Ectodermal cell (in vitro differentiated cells): ENCODE measurements around the gene PCYT2.

Experiments
- H3K27ac ChIP-seq: 2 replicates; pipeline ENCODE4 v1.7.0; 2013; ENCODE audit warnings: mild to moderate bottlenecking, low read depth, low read length; ENCODE audit not compliant: insufficient read depth, poor library complexity, severe bottlenecking
- H3K27me3 ChIP-seq: 2 replicates; pipeline ENCODE4 v1.7.0; 2013; ENCODE audit warnings: mild to moderate bottlenecking, low read length; ENCODE audit not compliant: insufficient read depth, control insufficient read depth, poor library complexity, severe bottlenecking
- H3K36me3 ChIP-seq: one replicate; pipeline ENCODE4 v1.7.0; 2013; ENCODE audit warnings: low read length; ENCODE audit not compliant: control insufficient read depth, insufficient read depth
- H3K4me1 ChIP-seq: one replicate; pipeline ENCODE4 v1.7.0; 2013; ENCODE audit warnings: low read length; ENCODE audit not compliant: control insufficient read depth, insufficient read depth
- H3K4me3 ChIP-seq: 2 replicates; pipeline ENCODE4 v1.7.0; 2013; ENCODE audit warnings: low read depth, low read length, control low read depth; ENCODE audit not compliant: insufficient read depth
- H3K9me3 ChIP-seq: 2 replicates; pipeline ENCODE4 v1.7.0; 2013; ENCODE audit warnings: mild to moderate bottlenecking, low read length, moderate library complexity; ENCODE audit not compliant: control insufficient read depth
- WGBS, 2 experiments: methylation state at CpG; one replicate each; pipeline ENCODE4 v1.1.7; 2013; ENCODE audit warnings: missing lambda C conversion rate in 2 of 2; 5-methylcytosine and 5-hydroxymethylcytosine counted together

PCYT2 gene

GRCh38 chr17:81891303-81891552, 20.0 kb downstream of the PCYT2 start:
- H3K9me3 ChIP-seq, result no peaks in the 10 kb centered on the region
- H3K27me3 ChIP-seq, result no peaks in the 10 kb centered on the region
- H3K4me3 ChIP-seq, result peak overlapping the region; percentile 81
- H3K4me1 ChIP-seq, result peaks cover 7% of the 10 kb centered on the region
- no peak overlapping the region for H3K27ac ChIP-seq
- WGBS, 2 experiments, result 0% methylated on average over 40 of the region's 40 CpGs
- peaks cover 35% of the 10 kb centered on the region for H3K36me3 ChIP-seq

DNA sequence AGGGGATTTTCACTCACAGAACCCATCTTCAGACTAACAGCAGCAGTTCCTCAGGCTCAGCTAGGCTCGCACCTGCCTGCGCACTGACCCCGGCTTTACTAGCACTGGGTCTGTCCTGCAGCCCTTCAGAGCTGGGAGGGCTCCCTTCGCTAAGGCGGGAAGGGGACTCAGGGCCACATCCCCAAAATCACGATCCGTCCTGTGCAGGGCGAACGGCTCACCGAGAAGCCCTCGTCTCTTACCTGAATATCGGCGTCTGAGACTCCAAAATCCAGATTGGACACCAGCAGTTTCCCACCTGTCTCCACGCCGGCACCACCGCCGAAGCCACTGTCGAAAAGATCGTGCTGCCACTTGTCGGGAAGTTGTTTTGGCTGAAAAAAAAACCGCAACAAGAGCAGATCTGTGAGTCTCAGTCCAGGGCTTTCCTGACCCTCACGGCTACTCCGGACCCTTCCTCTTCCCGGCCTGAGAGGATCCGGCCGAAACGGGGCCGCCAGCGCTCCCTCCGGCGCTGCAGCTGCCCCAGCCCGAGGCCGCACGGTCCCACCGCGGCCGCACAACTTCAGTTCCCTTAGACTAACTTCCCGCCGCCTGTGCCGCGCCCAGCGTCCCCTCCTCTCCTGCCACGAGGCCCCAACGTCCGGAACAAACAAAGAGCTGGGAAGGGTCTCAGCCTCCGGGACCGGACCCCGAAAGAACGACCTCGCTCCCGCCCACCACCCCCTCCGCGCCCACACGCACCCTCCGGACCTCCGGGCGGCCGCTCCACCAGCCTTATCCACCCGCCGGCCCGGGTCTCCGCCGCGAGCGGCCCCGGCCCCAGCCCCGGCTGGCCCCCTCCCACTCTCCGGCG, 20.5 kb downstream of the PCYT2 start:
- Histone ChIP-seq H3K4me3 (peak overlapping the region; percentile 81), H3K9me3 (no peaks in the 10 kb centered on the region), H3K4me1 (peaks cover 7% of the 10 kb centered on the region), H3K27ac (no peak overlapping the region), H3K36me3 (peaks cover 35% of the 10 kb centered on the region), H3K27me3 (no peaks in the 10 kb centered on the region)
- WGBS, 2 experiments, result 11 to 12% methylated on average over 69 of the region's 69 CpGs

GRCh38 chr17:81889602-81890001, 21.6 kb downstream of the PCYT2 start:
- H3K4me3 ChIP-seq, result no peak overlapping the region

DNA sequence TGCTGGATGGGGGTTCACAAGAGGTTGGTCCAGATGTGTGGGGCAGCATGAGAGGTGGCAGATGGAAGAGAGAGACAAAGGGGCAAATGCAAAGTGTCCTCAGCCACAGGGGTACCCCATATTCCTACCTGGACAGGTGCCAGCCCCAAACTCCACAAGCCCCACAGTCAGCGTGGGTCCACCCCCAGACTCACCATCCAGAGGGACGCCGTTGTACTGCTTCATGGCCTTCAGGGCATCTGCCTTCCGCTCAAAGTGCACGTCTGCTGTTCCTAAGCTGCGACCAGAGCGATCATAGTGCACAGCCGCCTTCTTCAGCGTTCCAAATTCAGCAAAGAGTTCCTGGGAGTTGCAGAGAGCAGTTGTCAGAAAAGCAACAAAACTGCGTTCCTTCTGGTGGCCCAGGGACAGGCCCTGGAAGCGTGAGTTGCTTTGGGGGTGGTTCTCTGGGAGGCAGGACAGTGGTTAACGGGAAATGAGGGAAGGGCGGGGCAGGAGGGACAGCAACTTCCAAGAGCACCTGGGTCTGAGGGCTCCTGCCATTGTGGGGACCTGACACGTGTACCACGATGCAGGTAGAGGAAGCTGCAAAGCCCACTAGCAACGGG, 22.1 kb downstream of the PCYT2 start:
- peaks cover 7% of the 10 kb centered on the region for H3K4me1 ChIP-seq
- 95 to 97% methylated on average over 16 of the region's 16 CpGs for WGBS, 2 experiments
- no peak overlapping the region for H3K27ac ChIP-seq
- H3K4me3 ChIP-seq, result no peak overlapping the region
- no peaks in the 10 kb centered on the region for H3K27me3 ChIP-seq
- H3K9me3 ChIP-seq, result no peaks in the 10 kb centered on the region
- H3K36me3 ChIP-seq, result peaks cover 37% of the 10 kb centered on the region

More at GRCh38 chr17:81889602-81890001, 21.6 kb downstream of the PCYT2 start:
- WGBS, 2 experiments, result 94 to 97% methylated on average over 9 of the region's 9 CpGs
- no peak overlapping the region for H3K27ac ChIP-seq
- no peaks in the 10 kb centered on the region for H3K9me3 ChIP-seq
- peaks cover 7% of the 10 kb centered on the region for H3K4me1 ChIP-seq
- H3K27me3 ChIP-seq, result no peaks in the 10 kb centered on the region
- H3K36me3 ChIP-seq, result peaks cover 35% of the 10 kb centered on the region

GRCh38 chr17:81888105-81888987, 22.9 kb downstream of the PCYT2 start:
- Histone ChIP-seq H3K4me1 (peaks cover 7% of the 10 kb centered on the region), H3K36me3 (peaks cover 42% of the 10 kb centered on the region), H3K4me3 (no peak overlapping the region), H3K9me3 (no peaks in the 10 kb centered on the region), H3K27ac (no peak overlapping the region), H3K27me3 (no peaks in the 10 kb centered on the region)
- 96 to 97% methylated on average over 44 of the region's 44 CpGs for WGBS, 2 experiments

DNA sequence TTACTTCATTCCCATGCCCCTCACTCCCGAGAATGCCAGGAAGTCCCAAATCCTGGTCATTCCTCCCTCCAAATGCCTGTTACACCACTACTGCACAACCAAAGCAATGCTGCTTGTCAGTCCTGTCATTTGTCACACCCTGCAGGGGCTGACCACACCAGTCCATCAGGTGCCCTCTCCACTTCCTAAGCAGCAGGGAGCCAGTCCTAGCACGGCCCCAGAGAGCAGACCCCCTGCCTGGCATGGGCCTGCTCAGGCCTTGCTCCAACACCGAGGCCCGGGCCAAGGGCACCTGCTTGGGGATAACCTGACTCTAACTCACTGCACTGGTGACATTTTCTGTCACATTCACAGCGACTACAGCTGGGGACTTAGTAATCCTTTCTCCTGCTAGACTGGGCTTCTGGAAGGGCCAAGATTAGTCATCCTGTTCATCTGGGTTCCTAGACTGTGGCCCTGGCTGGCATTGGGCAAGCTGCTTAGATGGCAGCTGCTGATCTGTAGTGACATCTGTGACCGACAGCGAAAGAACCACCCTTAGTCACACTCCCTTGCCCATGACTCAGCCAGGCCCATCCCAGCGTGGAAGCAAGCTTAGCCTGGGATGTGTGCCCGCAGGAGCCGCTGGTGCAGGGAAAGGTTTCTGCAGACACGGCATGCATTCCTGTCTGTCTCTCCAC, 25.2 kb downstream of the PCYT2 start:
- H3K36me3 ChIP-seq, result peaks cover 44% of the 10 kb centered on the region
- H3K4me1 ChIP-seq, result peaks cover 7% of the 10 kb centered on the region
- H3K9me3 ChIP-seq, result no peaks in the 10 kb centered on the region
- WGBS, 2 experiments, result 94 to 96% methylated on average over 11 of the region's 11 CpGs
- no peak overlapping the region for H3K27ac ChIP-seq
- no peaks in the 10 kb centered on the region for H3K27me3 ChIP-seq
- H3K4me3 ChIP-seq, result no peak overlapping the region

- Histone ChIP-seq H3K4me1 (peaks cover 6% of the 10 kb centered on the region), H3K27ac (no peak overlapping the region), H3K4me3 (no peak overlapping the region), H3K27me3 (no peaks in the 10 kb centered on the region), H3K9me3 (no peaks in the 10 kb centered on the region), H3K36me3 (peaks cover 44% of the 10 kb centered on the region)
- WGBS, 2 experiments, result 94% methylated on average over 10 of the region's 10 CpGs
These were observed 25.7 kb downstream of the PCYT2 start for GRCh38 chr17:81885454-81885853.

GRCh38 chr17:81884968-81885367, 26.2 kb downstream of the PCYT2 start:
- 94 to 97% methylated on average over 5 of the region's 5 CpGs for WGBS, 2 experiments
- H3K36me3 ChIP-seq, result peaks cover 42% of the 10 kb centered on the region
- H3K9me3 ChIP-seq, result no peaks in the 10 kb centered on the region
- H3K27me3 ChIP-seq, result no peaks in the 10 kb centered on the region
- H3K4me1 ChIP-seq, result peaks cover 1% of the 10 kb centered on the region
- H3K27ac ChIP-seq, result no peak overlapping the region
- H3K4me3 ChIP-seq, result no peak overlapping the region

DNA sequence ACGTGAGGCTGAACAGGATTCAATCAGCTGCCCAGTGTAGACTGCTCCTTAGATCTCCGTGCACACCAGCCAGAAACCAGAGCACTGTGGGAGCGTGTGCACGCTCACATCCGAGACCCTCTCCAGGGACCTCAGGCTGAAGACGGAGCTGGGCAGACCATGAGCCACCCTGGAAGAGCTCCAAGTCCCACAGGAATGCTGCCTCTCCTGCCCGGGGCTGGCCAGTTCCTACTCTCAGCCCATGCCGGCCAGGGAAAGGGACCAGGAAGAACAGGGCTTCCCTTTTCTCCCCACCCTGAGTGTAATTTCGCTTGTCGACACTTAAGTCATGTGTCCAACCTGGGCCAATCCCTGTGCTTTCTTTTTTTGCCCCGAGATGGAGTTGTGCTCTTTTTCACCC, 26.7 kb downstream of the PCYT2 start:
- H3K36me3 ChIP-seq, result peaks cover 38% of the 10 kb centered on the region
- 96% methylated on average over 11 of the region's 11 CpGs for WGBS, 2 experiments
- no peak overlapping the region for H3K4me3 ChIP-seq
- H3K4me1 ChIP-seq, result no peaks in the 10 kb centered on the region
- no peaks in the 10 kb centered on the region for H3K27me3 ChIP-seq
- H3K9me3 ChIP-seq, result no peaks in the 10 kb centered on the region
- no peak overlapping the region for H3K27ac ChIP-seq
